Neural cell (in vitro differentiated cells): Measurements from ENCODE around the gene SLC24A1. TPM values are rescaled to one million over a fixed set of nuclear protein-coding genes. Genes with fewer than 3 reads are reported as not detected.

Source experiments
- H2AFZ ChIP-seq: fragments of 200-600, 300-800 bp; sonication (generic), shearing (Covaris generic); 2 replicates; pipeline ENCODE4 v1.6.0; 2014; ENCODE audit warnings: low read depth, mild to moderate bottlenecking, antibody characterized with exemption, low read length, moderate library complexity
- H3F3A ChIP-seq: fragments of 200-600 bp; shearing (Covaris generic); 2 replicates; pipeline ENCODE4 v1.6.1; 2016; ENCODE audit warnings: mild to moderate bottlenecking, moderate library complexity, mixed read lengths, antibody characterized with exemption, low read length; ENCODE audit not compliant: insufficient read depth, poor library complexity, severe bottlenecking
- H3K27ac ChIP-seq: fragments of 200-600, 300-800 bp; sonication (generic), shearing (Covaris generic); 2 replicates; pipeline ENCODE4 v1.5.1; 2014; ENCODE audit warnings: mild to moderate bottlenecking, low read length, moderate library complexity
- H3K27me3 ChIP-seq: fragments of 300-800, 200-600 bp; sonication (generic), shearing (Covaris generic); 2 replicates; pipeline ENCODE4 v1.6.0; 2014; ENCODE audit warnings: mild to moderate bottlenecking, low read depth, low read length, moderate library complexity; ENCODE audit not compliant: insufficient read depth
- H3K36me3 ChIP-seq: fragments of 300-800, 200-600 bp; sonication (generic), shearing (Covaris generic); 2 replicates; pipeline ENCODE4 v1.5.1; 2014; ENCODE audit warnings: mild to moderate bottlenecking, antibody characterized with exemption, low read length, moderate library complexity; ENCODE audit not compliant: insufficient read depth
- H3K4me2 ChIP-seq: fragments of 300-800, 200-600 bp; sonication (generic), shearing (Covaris generic); 2 replicates; pipeline ENCODE4 v1.6.0; 2014; ENCODE audit warnings: mild to moderate bottlenecking, low read length
- H3K4me3 ChIP-seq: fragments of 300-800, 200-600 bp; sonication (generic), shearing (Covaris generic); 2 replicates; pipeline ENCODE4 v1.5.1; 2014; ENCODE audit warnings: mild to moderate bottlenecking, low read length, moderate library complexity
- H3K79me2 ChIP-seq: fragments of 200-600 bp; shearing (Covaris generic); replicated peaks from 2 replicates; pipeline ENCODE4 v1.6.0; 2014; ENCODE audit warnings: mild to moderate bottlenecking, low read length, moderate library complexity; ENCODE audit not compliant: insufficient read depth
- H3K9ac ChIP-seq: fragments of 300-800, 200-600 bp; sonication (generic), shearing (Covaris generic); 2 replicates; pipeline ENCODE4 v1.6.1; 2016; ENCODE audit warnings: mild to moderate bottlenecking, low read length, mixed read lengths
- H3K9me2 ChIP-seq: fragments of 200-600 bp; shearing (Covaris generic); 2 replicates; pipeline ENCODE4 v1.6.1; 2016; ENCODE audit warnings: mild to moderate bottlenecking, low read length, mixed read lengths; ENCODE audit not compliant: insufficient read depth
- H3K9me3 ChIP-seq: fragments of 200-600, 300-800 bp; sonication (generic), shearing (Covaris generic); 2 replicates; pipeline ENCODE4 v1.6.1; 2016; ENCODE audit warnings: mild to moderate bottlenecking, mixed run types, low read length, moderate library complexity, mixed read lengths
- H4K20me1 ChIP-seq: fragments of 200-600 bp; shearing (Covaris generic); 2 replicates; pipeline ENCODE4 v1.6.1; 2016; ENCODE audit warnings: mild to moderate bottlenecking, mixed run types; ENCODE audit not compliant: insufficient read depth
- EP300 ChIP-seq: fragments of 450-650 bp; conservative IDR thresholded peaks from 2 replicates; pipeline ENCODE4 v1.6.1; 2014; ENCODE audit warnings: antibody characterized with exemption, mild to moderate bottlenecking, moderate library complexity; ENCODE audit not compliant: poor library complexity, severe bottlenecking
- EZH2 ChIP-seq: fragments of 200-600, 300-800 bp; shearing (Covaris generic), sonication (generic); IDR thresholded peaks from 2 replicates; pipeline ENCODE4 v1.6.1; 2014; ENCODE audit warnings: antibody characterized with exemption, low read length, borderline replicate concordance, mild to moderate bottlenecking; ENCODE audit not compliant: insufficient read depth, poor library complexity, severe bottlenecking
- MXI1 ChIP-seq: fragments of 450-650 bp; conservative IDR thresholded peaks from 2 replicates; pipeline ENCODE4 v1.6.1; 2014; ENCODE audit warnings: antibody characterized with exemption, mild to moderate bottlenecking; ENCODE audit not compliant: poor library complexity, severe bottlenecking
- POLR2AphosphoS5 ChIP-seq: IDR thresholded peaks from 2 replicates; pipeline ENCODE4 v1.6.1; 2012
- RAD21 ChIP-seq: fragments of 450-650 bp; conservative IDR thresholded peaks from 2 replicates; pipeline ENCODE4 v1.6.1; 2014; ENCODE audit warnings: antibody characterized with exemption, mild to moderate bottlenecking, moderate library complexity
- SMC3 ChIP-seq: fragments of 450-650 bp; conservative IDR thresholded peaks from 2 replicates; pipeline ENCODE4 v1.6.1; 2014; ENCODE audit warnings: antibody characterized with exemption, mild to moderate bottlenecking, moderate library complexity; ENCODE audit not compliant: poor library complexity
- TAF1 ChIP-seq: IDR thresholded peaks from 2 replicates; pipeline ENCODE4 v1.6.1; 2012; ENCODE audit warnings: low read depth
- polyA plus RNA-seq: library from polyadenylated mRNA; depleted of rRNA; stranded (reverse); fragments of >200 nt; gene quantifications from 2 replicates; pipeline ENCODE4 v1.2.3, GENCODE V29; 2014
- TF ChIP-seq, protein P1 (sequence below): IDR thresholded peaks from 2 replicates; pipeline ENCODE4 v1.6.1; 2012; ENCODE audit warnings: borderline replicate concordance
- TF ChIP-seq, protein P2 (sequence below): fragments of 450-650 bp; IDR thresholded peaks from 2 replicates; pipeline ENCODE4 v1.5.1; 2014; ENCODE audit warnings: antibody characterized with exemption, mild to moderate bottlenecking, moderate library complexity; ENCODE audit not compliant: poor library complexity, severe bottlenecking

The SLC24A1 gene
- polyA plus RNA-seq, 1 donor from 2014 or later = 0.72 TPM

GRCh38 chr15:65645392-65645791 is 23.7 kb downstream of the SLC24A1 start:
- Histone ChIP-seq H3K27ac (no peak overlapping the region), H3K4me3 (no peak overlapping the region), H3K9me3 (no peaks in the 10 kb centered on the region)

DNA sequence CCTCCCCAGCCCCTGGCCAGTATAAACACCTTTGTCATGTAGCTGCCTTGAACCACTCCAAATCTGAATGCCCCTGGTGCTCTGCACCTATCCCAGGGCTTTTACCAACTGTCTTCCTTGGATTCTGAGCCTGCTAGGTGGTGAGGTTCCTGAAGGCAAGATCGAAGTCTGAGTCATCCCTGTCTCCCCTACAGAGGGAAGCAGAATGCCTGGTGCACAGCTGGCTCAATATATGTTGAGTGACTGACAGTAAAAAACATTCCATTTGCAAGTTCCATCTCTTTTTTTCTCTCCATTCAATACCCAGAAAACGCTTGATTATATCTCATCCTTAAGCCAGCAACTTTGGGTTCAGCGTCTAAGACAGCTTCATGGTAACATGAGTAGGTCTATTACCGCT is 24.7 kb downstream of the SLC24A1 start:
- Histone ChIP-seq H4K20me1 (no peaks in the 10 kb centered on the region), H3K27ac (no peak overlapping the region), H3F3A (no peaks in the 10 kb centered on the region), H3K9me2 (no peaks in the 10 kb centered on the region), H3K9ac (no peak overlapping the region), H3K36me3 (no peaks in the 10 kb centered on the region), H3K4me2 (no peak overlapping the region), H3K9me3 (no peaks in the 10 kb centered on the region), H2AFZ (no peak overlapping the region), H3K4me3 (no peak overlapping the region), H3K79me2 (no peaks in the 10 kb centered on the region), H3K27me3 (no peaks in the 10 kb centered on the region)
- TF ChIP-seq EZH2 (no peak), MXI1 (no peak), SMC3 (no peak), POLR2AphosphoS5 (no peak), TAF1 (no peak), EP300 (no peak), RAD21 (no peak)
- TF ChIP-seq, protein P1, sequence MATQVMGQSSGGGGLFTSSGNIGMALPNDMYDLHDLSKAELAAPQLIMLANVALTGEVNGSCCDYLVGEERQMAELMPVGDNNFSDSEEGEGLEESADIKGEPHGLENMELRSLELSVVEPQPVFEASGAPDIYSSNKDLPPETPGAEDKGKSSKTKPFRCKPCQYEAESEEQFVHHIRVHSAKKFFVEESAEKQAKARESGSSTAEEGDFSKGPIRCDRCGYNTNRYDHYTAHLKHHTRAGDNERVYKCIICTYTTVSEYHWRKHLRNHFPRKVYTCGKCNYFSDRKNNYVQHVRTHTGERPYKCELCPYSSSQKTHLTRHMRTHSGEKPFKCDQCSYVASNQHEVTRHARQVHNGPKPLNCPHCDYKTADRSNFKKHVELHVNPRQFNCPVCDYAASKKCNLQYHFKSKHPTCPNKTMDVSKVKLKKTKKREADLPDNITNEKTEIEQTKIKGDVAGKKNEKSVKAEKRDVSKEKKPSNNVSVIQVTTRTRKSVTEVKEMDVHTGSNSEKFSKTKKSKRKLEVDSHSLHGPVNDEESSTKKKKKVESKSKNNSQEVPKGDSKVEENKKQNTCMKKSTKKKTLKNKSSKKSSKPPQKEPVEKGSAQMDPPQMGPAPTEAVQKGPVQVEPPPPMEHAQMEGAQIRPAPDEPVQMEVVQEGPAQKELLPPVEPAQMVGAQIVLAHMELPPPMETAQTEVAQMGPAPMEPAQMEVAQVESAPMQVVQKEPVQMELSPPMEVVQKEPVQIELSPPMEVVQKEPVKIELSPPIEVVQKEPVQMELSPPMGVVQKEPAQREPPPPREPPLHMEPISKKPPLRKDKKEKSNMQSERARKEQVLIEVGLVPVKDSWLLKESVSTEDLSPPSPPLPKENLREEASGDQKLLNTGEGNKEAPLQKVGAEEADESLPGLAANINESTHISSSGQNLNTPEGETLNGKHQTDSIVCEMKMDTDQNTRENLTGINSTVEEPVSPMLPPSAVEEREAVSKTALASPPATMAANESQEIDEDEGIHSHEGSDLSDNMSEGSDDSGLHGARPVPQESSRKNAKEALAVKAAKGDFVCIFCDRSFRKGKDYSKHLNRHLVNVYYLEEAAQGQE = no peak
- TF ChIP-seq, protein P2, sequence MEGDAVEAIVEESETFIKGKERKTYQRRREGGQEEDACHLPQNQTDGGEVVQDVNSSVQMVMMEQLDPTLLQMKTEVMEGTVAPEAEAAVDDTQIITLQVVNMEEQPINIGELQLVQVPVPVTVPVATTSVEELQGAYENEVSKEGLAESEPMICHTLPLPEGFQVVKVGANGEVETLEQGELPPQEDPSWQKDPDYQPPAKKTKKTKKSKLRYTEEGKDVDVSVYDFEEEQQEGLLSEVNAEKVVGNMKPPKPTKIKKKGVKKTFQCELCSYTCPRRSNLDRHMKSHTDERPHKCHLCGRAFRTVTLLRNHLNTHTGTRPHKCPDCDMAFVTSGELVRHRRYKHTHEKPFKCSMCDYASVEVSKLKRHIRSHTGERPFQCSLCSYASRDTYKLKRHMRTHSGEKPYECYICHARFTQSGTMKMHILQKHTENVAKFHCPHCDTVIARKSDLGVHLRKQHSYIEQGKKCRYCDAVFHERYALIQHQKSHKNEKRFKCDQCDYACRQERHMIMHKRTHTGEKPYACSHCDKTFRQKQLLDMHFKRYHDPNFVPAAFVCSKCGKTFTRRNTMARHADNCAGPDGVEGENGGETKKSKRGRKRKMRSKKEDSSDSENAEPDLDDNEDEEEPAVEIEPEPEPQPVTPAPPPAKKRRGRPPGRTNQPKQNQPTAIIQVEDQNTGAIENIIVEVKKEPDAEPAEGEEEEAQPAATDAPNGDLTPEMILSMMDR = no peak

More at GRCh38 chr15:65645392-65645791, 23.7 kb downstream of the SLC24A1 start:
- no peaks in the 10 kb centered on the region for H3K9me2 ChIP-seq
- H3K79me2 ChIP-seq = no peaks in the 10 kb centered on the region
- no peaks in the 10 kb centered on the region for H3K27me3 ChIP-seq
- H2AFZ ChIP-seq = no peak overlapping the region
- no peak overlapping the region for H3K9ac ChIP-seq
- no peaks in the 10 kb centered on the region for H4K20me1 ChIP-seq
- H3F3A ChIP-seq = no peaks in the 10 kb centered on the region
- no peak for TF ChIP-seq MXI1
- TF ChIP-seq, protein P2 = no peak
- no peak for TF ChIP-seq SMC3
- TF ChIP-seq, protein P1 = no peak
- TF ChIP-seq EP300 = no peak
- no peak for TF ChIP-seq RAD21
- no peak for TF ChIP-seq POLR2AphosphoS5
- TF ChIP-seq EZH2 = no peak
- TF ChIP-seq TAF1 = no peak
- no peak overlapping the region for H3K4me2 ChIP-seq
- H3K36me3 ChIP-seq = no peaks in the 10 kb centered on the region
